B cell (primary cell): ENCODE measurements around the gene SYT11.

Experiments used
- CTCF ChIP-seq: fragments of 200-600 bp; IDR thresholded peaks from one replicate; pipeline ENCODE4 v1.8.0; 2022; ENCODE audit warnings: antibody characterized with exemption, mild to moderate bottlenecking
- EZH2 ChIP-seq: IDR thresholded peaks from 2 replicates; pipeline ENCODE4 v1.6.1; 2012; ENCODE audit warnings: borderline replicate concordance, low read depth, mild to moderate bottlenecking, moderate library complexity, low read length; ENCODE audit not compliant: insufficient read depth, poor library complexity, severe bottlenecking

- TF ChIP-seq EZH2: no peak
- TF ChIP-seq CTCF: no peak
Observed at GRCh38 chr1:155932487-155932886, 73.1 kb downstream of the SYT11 start.
